ENCODE data around the gene TREX2.
A peak's percentile ranks its signal among the peaks of the same experiment; 100 is the strongest.

Gene TREX2

DNA sequence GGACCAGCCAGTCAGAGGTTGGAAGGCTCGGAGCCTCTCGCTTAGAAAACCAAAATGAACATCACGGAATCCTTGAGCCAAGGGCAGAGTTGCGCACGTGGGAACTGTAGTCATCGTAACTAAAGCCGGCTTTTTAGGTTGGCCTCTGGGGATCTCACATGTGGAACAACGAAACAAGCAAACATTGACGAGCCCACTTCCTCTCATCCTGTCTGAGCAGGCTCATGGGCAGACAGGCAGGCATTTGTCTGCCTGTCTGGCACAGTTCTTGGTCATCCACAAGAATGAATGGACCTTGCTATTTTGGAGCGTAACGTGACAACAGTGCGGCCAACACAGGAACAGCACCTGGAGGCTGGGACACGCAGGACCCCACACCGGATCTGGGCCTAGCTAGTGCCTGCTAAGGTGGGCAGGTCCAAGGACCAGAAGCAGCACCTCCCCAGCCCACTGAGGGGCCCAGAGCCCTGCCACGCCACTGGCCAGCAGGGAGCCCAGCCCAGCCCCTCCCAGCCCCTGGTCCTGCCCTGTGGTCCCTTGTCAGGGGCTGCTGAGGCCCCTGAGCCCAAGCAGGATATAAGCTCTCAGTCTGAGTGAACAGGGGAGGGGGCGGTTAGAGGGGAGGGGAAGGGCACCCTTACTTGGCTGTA is 9.2 kb upstream of the TREX2 start:
- DNase-seq: no peak

GRCh38 chrX:153450949-153451277 is 5.1 kb upstream of the TREX2 start:
- peak; percentile 14 for DNase-seq

DNA sequence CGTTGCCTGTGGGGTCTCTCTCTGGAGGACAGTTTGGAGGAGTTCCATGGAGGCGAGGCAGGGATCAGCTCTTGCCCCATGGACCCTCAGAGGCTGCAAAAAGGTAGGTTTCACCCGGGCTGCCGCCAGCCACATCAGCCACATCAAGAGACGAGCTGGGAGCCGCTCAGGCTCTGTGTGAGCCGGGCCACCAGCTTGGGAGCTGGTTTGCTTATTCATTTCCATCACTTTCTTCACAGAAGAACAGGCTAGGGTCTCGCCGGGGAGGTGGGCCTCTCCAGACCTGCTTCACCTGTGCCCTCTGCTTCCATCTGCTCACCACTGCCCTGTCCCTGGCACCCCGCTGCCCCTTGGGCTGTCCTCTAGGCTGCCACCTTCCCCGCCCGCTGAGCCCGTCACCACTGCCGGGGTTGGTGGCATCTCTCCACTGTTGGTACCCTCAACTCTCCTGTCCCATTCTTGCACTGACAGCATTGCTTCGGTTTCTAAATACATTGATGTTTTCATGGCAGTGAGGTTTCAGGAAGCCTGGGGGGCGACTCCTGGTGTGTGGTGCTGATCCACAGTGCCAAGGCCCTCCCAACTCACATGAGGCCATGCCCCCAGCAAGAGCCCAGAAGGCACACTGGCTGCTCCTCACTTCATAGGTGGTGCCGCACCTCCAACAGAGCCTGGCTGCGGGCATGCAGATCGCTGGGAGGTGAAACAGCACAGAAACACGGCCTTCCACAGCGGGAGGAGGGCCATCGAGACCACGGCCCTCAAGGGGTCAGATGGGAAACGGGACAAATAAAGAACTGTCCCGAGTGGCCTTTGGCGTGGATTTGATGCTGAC is 4.5 kb upstream of the TREX2 start:
- no peak for DNase-seq

DNA sequence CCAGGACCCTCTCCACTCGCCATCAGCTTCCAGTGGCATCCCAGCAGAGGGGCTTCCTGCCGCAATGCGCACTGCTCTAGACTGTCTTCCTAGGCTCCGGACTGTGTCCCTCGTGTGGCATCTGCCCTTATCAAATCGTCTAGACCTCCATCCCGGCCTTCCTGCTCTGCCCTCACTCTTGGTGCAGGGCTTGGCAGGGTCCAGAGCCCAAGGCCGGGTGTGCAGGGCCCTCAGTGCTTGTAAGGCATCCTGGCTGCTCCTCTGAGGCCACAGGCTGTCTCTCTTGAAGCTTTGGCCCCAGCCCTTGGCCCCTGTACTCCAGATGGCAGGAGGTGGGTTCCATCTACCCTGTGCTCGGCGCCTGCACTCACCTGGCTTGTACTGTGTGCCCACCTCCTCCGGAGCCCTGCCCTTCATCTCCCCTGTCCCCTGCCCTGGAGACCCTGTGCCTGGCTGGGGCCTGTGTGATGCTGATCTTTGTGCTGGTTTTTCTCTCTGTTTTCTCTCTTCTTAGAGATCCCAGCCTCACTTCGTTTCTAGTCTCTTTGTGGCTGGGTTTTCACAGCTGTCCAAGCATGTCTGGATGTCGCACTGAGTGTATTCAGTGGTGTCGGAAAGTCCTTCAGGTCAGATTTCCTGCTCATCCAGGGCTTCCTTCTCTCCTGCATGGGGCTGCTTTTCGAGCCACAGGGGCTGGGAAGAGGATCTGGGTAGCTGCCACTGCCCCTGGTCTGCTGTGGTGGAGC is 3.7 kb upstream of the TREX2 start:
- DNase-seq: no peak

GRCh38 chrX:153448556-153449367 is 2.9 kb upstream of the TREX2 start:
- DNase-seq: no peak

- DNase-seq: no peak
Measured at GRCh38 chrX:153447581-153447960, 1.7 kb upstream of the TREX2 start.

- DNase-seq: no peak
Measured at GRCh38 chrX:153446950-153447580, 1.2 kb upstream of the TREX2 start.

- no peak for DNase-seq
Measured at GRCh38 chrX:153446636-153446936, 730 bp upstream of the TREX2 start.

DNA sequence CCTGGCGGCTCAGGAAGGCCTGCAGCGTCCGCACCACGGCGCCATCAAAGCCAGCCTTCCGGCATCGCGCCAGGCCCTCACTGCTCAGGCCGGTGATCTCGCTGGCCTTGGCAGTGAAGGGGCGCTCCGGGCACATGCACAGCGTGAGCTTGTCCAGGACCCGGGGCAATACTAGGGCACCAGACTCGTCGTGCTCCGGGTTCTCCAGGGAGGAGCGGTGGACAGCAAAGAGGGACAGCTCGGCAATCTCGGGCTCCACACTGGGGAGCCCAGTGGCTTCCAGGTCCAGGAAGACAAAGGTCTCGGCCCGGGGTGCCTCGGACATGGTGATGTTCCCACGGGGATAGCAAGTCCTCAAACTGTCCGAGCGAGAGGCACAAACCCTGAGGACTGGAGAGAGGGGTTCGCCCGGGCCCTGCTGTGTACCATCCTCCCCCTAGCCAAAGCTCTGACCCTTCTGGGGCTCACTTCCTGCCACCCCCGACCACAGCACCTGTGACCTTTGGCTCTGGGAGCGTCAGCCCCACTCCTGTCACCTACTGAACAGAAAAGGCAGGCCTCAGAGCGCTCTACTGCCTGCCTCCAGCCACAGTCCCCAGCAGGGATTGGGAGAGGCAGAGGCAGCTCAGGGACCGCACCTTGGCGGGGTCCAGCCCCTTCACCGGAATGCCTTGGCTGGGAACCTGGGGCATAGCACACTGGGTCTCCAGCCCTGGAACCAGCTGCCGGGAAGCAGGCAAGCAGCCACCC is 575 bp downstream of the TREX2 start:
- no peak for DNase-seq

GRCh38 chrX:153444333-153445011 is 1.4 kb downstream of the TREX2 start:
- DNase-seq: no peak

DNA sequence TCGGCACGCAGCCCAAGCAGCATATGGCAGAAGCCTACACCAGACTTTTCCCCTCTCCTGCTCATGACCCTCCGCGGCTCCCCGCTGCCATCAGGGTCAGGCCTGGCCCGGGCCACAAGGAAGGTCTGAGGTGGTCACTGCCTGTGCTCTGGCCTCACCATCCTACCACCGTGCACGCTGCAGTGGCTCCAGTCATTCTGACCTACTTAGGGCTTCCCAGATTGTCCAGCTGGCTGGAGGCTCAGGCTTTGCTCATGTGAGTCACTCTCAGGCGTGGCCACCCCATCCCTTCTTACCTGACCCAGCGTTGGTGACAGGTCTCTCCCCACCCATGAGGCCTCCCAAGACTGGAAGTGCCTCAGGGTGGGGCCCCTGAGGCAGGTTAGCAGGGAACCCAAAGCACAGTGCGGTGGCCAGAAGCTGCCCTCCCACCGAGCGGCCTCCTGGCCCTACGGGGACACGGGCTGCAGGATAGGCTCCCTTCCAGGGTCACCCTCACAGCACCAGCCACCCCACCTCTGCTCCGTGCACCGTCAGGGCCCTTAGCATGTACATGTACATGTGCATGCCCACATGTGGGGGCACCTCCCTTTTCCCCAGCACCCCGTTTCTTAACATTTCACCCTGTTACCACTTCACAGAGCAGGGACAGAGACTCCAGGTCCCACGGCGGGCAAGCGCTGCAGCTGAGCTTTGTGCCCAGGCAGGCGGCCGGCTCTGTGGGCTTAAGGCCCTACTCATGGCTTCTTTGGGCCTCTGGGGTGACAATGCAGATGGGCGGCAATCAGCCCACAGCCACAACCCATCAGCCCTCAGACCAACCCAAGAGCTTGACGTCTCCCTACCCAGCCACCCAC is 2.2 kb downstream of the TREX2 start:
- DNase-seq: no peak

- DNase-seq: no peak
Measured at GRCh38 chrX:153442463-153442862, 3.4 kb downstream of the TREX2 start.

DNA sequence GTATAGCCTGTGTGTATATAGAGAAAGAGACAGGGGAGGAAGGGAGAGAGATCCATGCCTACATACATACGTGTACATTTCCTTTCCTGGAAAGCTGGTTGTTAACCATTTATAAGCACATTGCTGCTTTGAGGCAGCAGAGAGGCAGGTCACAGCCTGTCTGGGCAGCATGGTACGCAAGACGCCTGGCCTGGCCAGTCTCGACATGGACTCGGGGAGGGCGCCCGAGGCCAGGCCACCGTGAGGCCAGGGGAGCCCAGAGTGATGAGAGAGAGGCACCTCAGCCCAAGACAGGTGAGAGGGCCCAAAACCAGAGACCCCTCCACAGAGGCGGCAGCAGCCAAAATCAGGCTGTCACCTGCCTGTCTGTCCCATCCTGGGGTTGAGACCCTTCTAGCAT is 3.9 kb downstream of the TREX2 start:
- no peak for DNase-seq

DNA sequence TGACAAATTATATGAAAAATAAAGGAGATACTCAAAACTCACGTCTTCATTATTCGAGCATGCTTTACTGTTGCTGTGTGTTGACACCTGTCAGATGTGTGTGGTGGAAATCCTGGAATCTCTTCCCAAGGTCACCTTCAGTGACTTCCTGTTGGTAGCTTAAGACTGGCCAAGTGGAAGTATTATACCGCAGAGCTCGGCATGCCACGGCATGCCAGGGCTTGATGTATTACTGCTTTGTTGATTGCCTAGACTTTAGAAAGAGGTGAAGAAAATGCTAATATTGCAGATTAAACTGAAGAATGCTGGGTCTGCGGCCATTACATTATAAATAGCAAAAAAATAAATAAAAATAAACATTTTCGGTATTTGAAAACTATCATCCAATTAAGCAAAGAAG is 4.6 kb downstream of the TREX2 start:
- no peak for DNase-seq

- no peak for DNase-seq
Measured at GRCh38 chrX:153440556-153441135, 5.2 kb downstream of the TREX2 start.

- no peak for DNase-seq
Measured at GRCh38 chrX:153439977-153440376, 5.9 kb downstream of the TREX2 start.

DNA sequence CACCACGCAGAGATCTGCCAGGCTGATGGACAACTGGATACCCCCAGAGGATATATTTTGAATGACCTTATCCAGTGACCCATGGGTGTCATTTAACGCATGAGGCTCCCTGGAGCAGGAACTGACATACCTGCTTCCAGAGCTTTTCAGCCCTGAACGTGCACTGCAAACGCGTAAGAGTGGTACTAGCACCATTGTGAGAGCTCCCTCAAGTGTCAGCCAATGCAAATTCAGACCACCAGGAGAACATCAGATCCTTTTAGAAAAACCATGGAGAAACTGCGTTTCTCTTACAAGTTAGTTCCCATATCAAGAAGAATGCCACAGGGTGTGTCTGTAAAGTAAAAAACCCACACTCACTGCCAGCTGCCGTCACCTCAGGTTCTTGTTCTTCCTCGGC is 7.3 kb downstream of the TREX2 start:
- DNase-seq: no peak

DNA sequence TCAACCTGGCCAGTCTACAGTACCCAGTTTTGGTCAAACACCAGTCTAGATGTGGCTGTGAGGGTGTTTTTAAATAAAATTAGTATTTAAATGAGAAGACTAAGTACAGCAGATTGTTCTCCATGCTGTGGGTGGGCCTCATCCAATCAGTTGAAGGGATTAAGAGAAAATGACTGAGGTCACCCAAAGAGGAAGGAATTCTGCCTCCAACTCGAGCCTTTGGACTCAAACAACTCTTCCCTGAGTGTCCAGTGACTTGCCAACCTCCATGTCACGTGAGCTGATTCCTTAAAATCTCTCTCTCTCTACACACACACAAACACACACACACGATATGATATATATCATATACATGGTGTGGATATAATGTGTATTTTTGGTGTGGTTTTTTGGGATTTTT is 10.0 kb downstream of the TREX2 start:
- DNase-seq: no peak

DNA sequence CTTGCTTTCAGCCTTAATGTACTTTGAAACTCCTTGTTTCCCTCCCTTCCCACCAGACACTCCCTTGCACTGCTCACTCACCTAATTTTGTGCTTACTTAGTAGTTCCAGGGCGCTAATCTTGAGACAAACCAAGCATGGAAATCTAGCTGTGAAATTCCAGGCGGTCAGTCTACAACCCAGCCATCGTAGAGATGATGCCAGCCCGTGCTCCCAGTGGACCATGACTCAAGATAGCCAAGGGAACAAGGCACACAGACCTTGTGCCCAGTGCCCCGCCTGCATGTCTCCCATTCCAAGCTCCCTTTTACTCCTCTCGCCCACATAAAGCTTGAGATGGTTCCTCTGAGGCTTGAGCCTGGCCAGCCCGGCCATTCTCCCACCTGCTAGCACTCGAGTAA is 11.1 kb downstream of the TREX2 start:
- no peak for DNase-seq

- DNase-seq: no peak
Measured at GRCh38 chrX:153433781-153434285, 12.0 kb downstream of the TREX2 start.
